Measurements from ENCODE around the gene CAMK1D.
"Not testable (repeated sequence)": the region's sequence is repeated elsewhere in the genome, so short reads cannot be mapped to it uniquely, and the experiment has no call there.

Gene CAMK1D

GRCh38 chr10:12340937-12341336 is 8.4 kb upstream of the CAMK1D start:
- no peak for DNase-seq

- no peak for DNase-seq
Observed at GRCh38 chr10:12341526-12341925, 7.8 kb upstream of the CAMK1D start.

DNA sequence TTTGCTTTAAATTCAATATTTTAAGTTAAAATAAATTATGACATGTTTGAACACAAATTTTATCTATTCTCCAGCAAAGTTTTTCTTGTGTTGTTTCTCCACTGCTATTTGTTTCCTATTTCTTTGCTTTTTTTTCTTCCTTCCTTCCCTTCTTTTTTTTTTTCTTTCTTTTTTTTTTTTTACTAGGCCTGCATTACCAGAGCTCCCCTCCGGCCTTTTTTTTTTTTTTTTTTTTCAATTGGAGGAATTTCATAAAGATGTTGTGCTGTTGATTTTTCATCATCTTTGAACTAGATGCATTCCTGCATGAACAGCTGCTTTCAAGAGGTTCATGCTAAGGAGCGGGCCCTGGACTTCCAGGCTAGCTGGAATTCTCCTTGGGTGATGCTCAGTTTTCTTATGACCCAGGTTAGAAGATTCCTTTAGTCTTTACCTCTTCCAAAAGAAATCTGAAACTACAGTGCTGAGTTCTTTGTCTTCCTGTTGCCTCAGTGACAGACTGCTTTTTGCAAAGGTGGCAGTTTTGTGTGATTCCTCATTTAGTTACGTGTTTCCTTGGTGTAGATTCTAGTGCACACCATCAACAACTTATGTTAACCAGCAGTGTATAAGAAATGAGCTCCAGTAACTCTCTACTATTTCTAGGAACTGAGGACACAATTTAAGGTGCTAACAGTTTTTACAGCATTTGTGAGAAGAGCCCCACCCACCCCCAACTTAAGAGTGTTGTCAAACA is 4.8 kb upstream of the CAMK1D start:
- no peak for DNase-seq

- DNase-seq = no peak
Observed at GRCh38 chr10:12346707-12347106, 2.6 kb upstream of the CAMK1D start.

DNA sequence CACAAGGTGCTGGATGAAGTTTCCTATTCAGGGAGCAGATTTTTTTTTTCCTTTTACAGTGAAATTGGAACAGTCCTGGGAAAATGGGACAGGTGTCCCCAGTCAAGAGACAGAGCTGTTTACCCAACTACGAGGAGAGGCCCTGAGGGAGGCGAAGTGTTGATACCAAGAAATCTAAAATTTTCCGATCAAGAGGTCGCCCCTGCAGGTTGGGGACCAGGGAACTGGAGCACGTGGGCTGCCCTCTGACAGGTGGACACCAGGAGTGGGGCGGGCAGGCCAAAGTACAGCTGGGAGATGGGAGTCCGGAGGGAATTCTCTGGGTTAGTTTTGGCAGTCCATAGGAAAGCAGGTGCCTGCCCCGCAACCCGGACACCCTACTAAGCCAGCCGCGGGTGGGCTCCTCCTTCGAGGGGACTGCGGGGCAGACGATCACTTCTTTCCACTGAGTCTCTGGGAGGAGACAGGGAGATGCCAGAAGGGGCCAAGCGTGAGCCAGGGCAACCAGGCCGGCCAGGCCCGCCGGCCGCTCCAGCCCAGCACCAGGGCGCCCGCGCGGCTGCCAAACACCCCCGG is 965 bp upstream of the CAMK1D start:
- no peak for DNase-seq

GRCh38 chr10:12349629-12350166 is 351 bp downstream of the CAMK1D start:
- DNase-seq = no peak

DNA sequence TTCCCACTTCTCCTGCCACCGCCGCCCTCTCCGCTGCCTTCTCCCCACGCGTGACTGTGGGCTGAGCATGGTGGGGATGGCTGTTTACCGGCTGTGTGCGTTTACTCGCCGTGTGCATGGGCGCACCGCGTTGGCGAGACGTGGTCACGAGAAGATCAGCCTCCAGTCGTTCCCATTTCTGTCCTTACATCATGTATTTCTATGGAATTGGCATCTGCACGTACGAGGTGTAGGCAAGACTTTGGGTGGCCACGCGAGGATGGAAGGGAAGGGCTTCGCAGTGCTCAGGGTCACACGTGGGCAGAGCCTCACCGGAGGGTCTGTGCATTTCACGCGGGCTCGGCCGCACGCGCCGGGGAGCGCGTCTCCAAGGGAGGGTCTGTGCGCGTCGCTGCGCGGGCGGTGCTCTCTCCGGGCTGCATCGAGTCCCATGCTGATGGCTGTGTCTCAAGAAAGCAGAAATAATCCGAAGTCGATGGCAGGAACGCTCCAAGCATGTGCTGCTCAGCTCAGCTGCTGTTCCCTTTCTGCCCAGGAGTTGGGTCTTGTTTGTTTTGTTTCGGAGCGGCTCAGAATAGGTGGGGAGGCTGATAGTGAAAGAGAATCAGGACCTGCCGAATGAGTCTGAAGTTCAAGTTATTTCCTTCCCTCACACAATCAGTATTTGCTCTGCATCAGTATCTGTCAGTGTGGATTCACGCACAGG is 973 bp downstream of the CAMK1D start:
- DNase-seq = peak; percentile 53

DNA sequence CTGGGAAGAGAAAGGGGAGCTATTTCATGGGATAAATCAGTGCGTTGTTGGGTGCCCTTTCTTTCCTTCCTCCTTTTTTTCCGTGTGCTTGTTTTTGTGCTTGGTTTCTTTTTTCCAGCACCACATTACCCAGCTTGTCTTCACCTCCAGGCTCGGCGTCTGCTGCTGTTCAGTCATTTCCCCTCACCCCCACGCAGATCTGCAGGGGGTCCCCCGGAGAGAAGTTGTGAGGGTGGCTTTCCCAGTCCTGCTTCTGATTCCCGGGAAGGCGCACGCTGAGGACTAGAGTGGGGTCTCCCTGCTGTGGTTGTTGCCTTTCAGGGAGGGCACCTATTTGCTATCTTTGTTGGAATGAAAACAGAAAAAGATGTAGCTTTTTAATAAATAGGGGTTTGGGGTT is 1.6 kb downstream of the CAMK1D start:
- no peak for DNase-seq

DNA sequence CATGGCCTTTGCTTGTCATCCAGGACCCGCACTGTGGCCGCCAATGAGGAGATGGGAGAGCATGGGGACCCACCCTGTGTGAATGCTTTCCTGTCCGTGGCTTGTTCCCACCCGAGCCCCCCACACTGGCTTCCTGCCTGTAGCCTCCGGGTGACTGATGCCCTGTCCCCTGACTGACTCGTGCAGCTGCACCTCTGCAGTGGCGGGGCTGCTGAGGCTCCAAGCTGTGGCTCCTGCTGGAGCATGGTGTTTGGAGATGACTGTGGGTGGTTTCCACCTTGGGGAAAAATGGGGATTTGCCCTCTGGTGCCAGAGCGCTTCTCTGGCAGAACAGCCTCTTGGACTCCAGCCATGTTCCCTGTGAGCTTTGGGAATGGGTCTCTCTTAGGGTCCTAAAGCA is 2.1 kb downstream of the CAMK1D start:
- DNase-seq = peak; percentile 20

DNA sequence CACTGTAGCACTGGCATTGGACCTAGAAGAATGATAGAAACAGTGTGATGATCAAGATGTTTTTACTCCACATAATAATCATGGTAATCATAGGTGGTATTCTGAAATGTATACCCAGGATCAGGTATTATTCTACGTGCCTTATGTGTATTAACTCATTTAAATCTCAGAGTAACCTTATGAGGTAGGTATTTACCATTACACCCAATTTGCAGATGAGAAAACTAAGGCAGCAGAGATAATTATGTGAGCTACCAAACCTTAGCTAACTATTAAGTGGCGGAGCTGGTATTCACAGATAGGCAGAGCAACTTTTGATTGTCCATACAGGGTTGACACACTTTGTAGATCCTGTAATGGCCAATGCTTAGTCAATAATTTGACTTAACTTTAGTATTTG is 2.5 kb downstream of the CAMK1D start:
- DNase-seq = no peak

- DNase-seq = no peak
Observed at GRCh38 chr10:12353399-12354242, 4.3 kb downstream of the CAMK1D start.

GRCh38 chr10:12354696-12355095 is 5.3 kb downstream of the CAMK1D start:
- DNase-seq = not testable (repeated sequence)

DNA sequence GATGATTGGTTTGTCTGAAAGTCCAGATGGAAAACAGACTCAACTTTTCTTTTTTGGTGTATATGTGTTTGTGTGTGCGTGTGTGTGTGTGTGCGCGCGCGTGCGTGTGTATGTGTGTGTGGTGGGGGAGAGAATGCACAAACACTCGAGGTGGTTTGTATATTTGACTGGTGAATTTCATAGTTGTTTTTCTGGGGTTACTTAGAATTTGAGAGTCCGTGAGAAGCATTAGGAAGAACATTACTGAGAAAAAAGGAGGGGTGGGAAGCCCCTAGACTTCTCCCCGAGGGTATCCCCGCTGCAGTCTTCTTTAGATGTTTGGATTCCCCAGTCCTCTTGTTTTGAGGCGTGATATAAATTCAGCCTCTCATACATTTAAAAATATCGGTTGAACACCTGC is 6.0 kb downstream of the CAMK1D start:
- DNase-seq = no peak

- DNase-seq = no peak
Observed at GRCh38 chr10:12357525-12358151, 8.3 kb downstream of the CAMK1D start.

- no peak for DNase-seq
Observed at GRCh38 chr10:12358863-12359564, 9.7 kb downstream of the CAMK1D start.

GRCh38 chr10:12360461-12360860 is 11.1 kb downstream of the CAMK1D start:
- no peak for DNase-seq

DNA sequence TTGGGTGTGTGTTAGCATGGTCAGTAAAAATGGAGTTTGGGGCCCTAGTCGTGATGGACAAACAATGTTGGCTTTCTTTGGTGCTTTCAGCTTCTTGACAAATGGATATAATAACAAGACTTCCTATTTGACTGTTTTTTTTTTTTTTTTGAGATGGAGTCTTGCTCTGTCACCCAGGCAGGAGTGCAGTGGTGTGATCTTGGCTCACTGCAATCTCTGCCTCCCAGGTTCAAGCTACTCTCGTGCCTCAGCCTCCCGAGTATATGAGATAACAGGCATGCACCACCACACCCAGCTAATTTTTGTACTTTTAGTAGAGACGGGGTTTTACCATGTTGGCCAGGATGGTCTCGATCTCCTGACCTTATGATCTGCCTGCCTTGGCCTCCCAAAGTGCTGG is 11.8 kb downstream of the CAMK1D start:
- not testable (repeated sequence) for DNase-seq

GRCh38 chr10:12364559-12364958 is 15.2 kb downstream of the CAMK1D start:
- DNase-seq = no peak

GRCh38 chr10:12367272-12367671 is 17.9 kb downstream of the CAMK1D start:
- no peak for DNase-seq

GRCh38 chr10:12369982-12370381 is 20.6 kb downstream of the CAMK1D start:
- DNase-seq = no peak

DNA sequence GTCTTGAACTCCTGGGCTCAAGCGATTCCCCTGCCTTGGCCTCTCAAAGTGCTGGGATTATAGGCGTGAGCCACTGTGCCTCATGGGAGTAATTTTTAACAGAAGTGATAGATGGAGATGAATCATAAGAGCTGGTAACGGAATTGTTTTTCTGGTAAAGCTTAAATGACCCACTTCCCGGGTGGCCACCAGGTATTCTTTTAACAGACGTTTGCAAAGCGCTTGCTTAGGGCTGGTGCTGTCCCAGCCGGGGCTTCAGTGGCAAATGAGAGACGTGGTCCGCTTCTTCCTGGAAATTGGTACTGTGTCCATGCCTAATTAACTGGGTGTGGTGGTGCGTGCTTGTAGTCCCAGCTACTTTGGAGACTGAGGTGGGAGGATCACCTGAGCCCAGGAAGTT is 23.5 kb downstream of the CAMK1D start:
- no peak for DNase-seq

DNA sequence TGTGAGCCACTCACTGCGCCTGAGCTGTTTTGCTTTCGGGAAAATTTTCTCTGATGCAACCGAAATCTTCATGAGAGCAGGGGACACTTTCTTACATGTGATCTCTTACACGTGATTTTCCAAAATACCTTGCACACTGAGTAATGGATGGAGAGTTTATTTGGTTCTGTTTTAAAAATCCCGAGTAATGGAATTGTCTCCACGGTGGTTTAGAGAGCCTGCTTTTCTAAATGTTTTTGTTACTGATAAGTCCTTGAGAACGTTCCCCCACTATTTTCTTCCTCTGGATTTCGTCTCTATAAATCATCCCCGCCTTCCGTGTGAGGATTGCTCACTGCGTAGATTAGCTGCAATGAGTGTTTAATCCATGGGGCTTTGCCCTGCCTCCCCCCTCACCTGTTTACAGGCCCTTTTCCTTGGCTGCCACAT is 25.7 kb downstream of the CAMK1D start:
- DNase-seq = no peak
